Neural progenitor cell (in vitro differentiated cells): ENCODE data around the gene POLE4. TPM values are rescaled to one million over a fixed set of nuclear protein-coding genes. Genes with fewer than 3 reads are reported as not detected.

Experiments
- DNase-seq: peaks from one replicate; pipeline ENCODE4 v3.0.0-alpha.2; 2016; ENCODE audit warnings: low spot score
- H2AFZ ChIP-seq: fragments of 200-600 bp; sonication (generic); replicated peaks from 2 replicates; pipeline ENCODE4 v1.6.1; 2016; ENCODE audit warnings: antibody characterized with exemption
- H3F3A ChIP-seq: fragments of 200-600 bp; sonication (generic); 2 replicates; pipeline ENCODE4 v1.6.1; 2016; ENCODE audit warnings: antibody characterized with exemption, low read depth
- H3K27ac ChIP-seq: fragments of 200-600 bp; sonication (generic); 2 replicates; pipeline ENCODE4 v1.5.1; 2016; ENCODE audit warnings: mild to moderate bottlenecking
- H3K27me3 ChIP-seq: fragments of 200-600 bp; sonication (generic); 2 replicates; pipeline ENCODE4 v1.6.1; 2016; ENCODE audit warnings: mild to moderate bottlenecking, moderate library complexity
- H3K36me3 ChIP-seq: fragments of 200-600 bp; sonication (generic); 2 replicates; pipeline ENCODE4 v1.5.1; 2016
- H3K4me1 ChIP-seq: fragments of 200-600 bp; sonication (generic); 2 replicates; pipeline ENCODE4 v1.6.1; 2016; ENCODE audit warnings: mixed run types
- H3K4me2 ChIP-seq: fragments of 200-600 bp; sonication (generic); 2 replicates; pipeline ENCODE4 v1.6.1; 2016
- H3K4me3 ChIP-seq: fragments of 200-600 bp; sonication (generic); 2 replicates; pipeline ENCODE4 v1.5.1; 2016
- H3K79me2 ChIP-seq: fragments of 200-600 bp; sonication (generic); 2 replicates; pipeline ENCODE4 v1.6.1; 2016; ENCODE audit warnings: low read depth
- H3K9ac ChIP-seq: fragments of 200-600 bp; sonication (generic); 2 replicates; pipeline ENCODE4 v1.6.1; 2016
- H3K9me3 ChIP-seq: fragments of 200-600 bp; sonication (generic); 2 replicates; pipeline ENCODE4 v1.5.1; 2016; ENCODE audit warnings: low read depth
- H4K20me1 ChIP-seq: fragments of 200-600 bp; sonication (generic); 2 replicates; pipeline ENCODE4 v1.6.1; 2016; ENCODE audit warnings: low read depth
- H3K27ac Mint-ChIP-seq: 3 replicates; pipeline ENCODE4 v1.8.0; 2021; ENCODE audit warnings: mixed read lengths
- H3K27me3 Mint-ChIP-seq: 2 replicates; pipeline ENCODE4 v1.8.0; 2022; ENCODE audit warnings: low read depth, mild to moderate bottlenecking, inconsistent platforms, moderate library complexity, mixed read lengths; ENCODE audit not compliant: insufficient read depth
- H3K36me3 Mint-ChIP-seq: 3 replicates; pipeline ENCODE4 v1.8.0; 2021; ENCODE audit warnings: mixed read lengths
- H3K4me1 Mint-ChIP-seq: 3 replicates; pipeline ENCODE4 v1.8.0; 2021; ENCODE audit warnings: mixed read lengths
- H3K4me3 Mint-ChIP-seq: 3 replicates; pipeline ENCODE4 v1.8.0; 2021; ENCODE audit warnings: mild to moderate bottlenecking, moderate library complexity, mixed read lengths
- H3K9me3 Mint-ChIP-seq: 3 replicates; pipeline ENCODE4 v1.8.0; 2020; ENCODE audit warnings: mixed read lengths
- CTCF ChIP-seq: fragments of 200-600 bp; sonication (generic); IDR thresholded peaks from 2 replicates; pipeline ENCODE4 v1.5.1; 2017; ENCODE audit warnings: antibody characterized with exemption, mild to moderate bottlenecking
- EZH2 ChIP-seq: fragments of 200-600 bp; sonication (generic); IDR thresholded peaks from 2 replicates; pipeline ENCODE4 v1.6.1; 2017; ENCODE audit warnings: antibody characterized with exemption, mild to moderate bottlenecking, moderate library complexity
- EZH2phosphoT487 ChIP-seq: fragments of 200-600 bp; sonication (generic); IDR thresholded peaks from 2 replicates; pipeline ENCODE4 v1.6.1; 2017; ENCODE audit warnings: antibody characterized with exemption
- total RNA-seq: library from RNA; depleted of rRNA; stranded (reverse); fragments of >200 nt; gene quantifications from 2 replicates; pipeline ENCODE4 v1.2.3, GENCODE V29; 2015; ENCODE audit warnings: low replicate concordance

POLE4 gene
- total RNA-seq, 1 donor from 2014 or later, result 15.4 TPM

GRCh38 chr2:74948779-74949178 is 9.7 kb upstream of the POLE4 start:
- H3K36me3 Mint-ChIP-seq, result peaks cover 12% of the 10 kb centered on the region
- no peak for DNase-seq
- no peak overlapping the region for H3K27ac Mint-ChIP-seq
- Histone ChIP-seq H3K27me3 (no peaks in the 10 kb centered on the region), H3K4me1 (no peaks in the 10 kb centered on the region), H3K9ac (no peak overlapping the region), H2AFZ (no peak overlapping the region), H3K79me2 (no peaks in the 10 kb centered on the region), H3K27ac (no peak overlapping the region), H3F3A (no peaks in the 10 kb centered on the region), H3K9me3 (no peaks in the 10 kb centered on the region), H3K4me3 (no peak overlapping the region), H3K4me2 (no peak overlapping the region), H3K36me3 (no peaks in the 10 kb centered on the region), H4K20me1 (no peaks in the 10 kb centered on the region)
- H3K4me3 Mint-ChIP-seq, result no peak overlapping the region
- no peak for TF ChIP-seq CTCF
- TF ChIP-seq EZH2, result no peak
- TF ChIP-seq EZH2phosphoT487, result no peak
- H3K9me3 Mint-ChIP-seq, result peaks cover 38% of the 10 kb centered on the region
- peaks cover 2% of the 10 kb centered on the region for H3K4me1 Mint-ChIP-seq
- peaks cover 2% of the 10 kb centered on the region for H3K27me3 Mint-ChIP-seq

- Histone ChIP-seq H3K4me1 (no peaks in the 10 kb centered on the region), H4K20me1 (no peaks in the 10 kb centered on the region), H2AFZ (no peak overlapping the region), H3K27ac (no peak overlapping the region), H3K4me2 (no peak overlapping the region), H3K9ac (no peak overlapping the region), H3K27me3 (no peaks in the 10 kb centered on the region), H3K9me3 (no peaks in the 10 kb centered on the region), H3F3A (no peaks in the 10 kb centered on the region), H3K36me3 (no peaks in the 10 kb centered on the region), H3K79me2 (no peaks in the 10 kb centered on the region), H3K4me3 (no peak overlapping the region)
- H3K9me3 Mint-ChIP-seq, result peaks cover 43% of the 10 kb centered on the region
- peaks cover 2% of the 10 kb centered on the region for H3K27me3 Mint-ChIP-seq
- peaks cover 14% of the 10 kb centered on the region for H3K36me3 Mint-ChIP-seq
- TF ChIP-seq EZH2phosphoT487, result no peak
- TF ChIP-seq CTCF, result no peak
- TF ChIP-seq EZH2, result no peak
- H3K27ac Mint-ChIP-seq, result no peak overlapping the region
- DNase-seq, result no peak
- peaks cover 2% of the 10 kb centered on the region for H3K4me1 Mint-ChIP-seq
- H3K4me3 Mint-ChIP-seq, result no peak overlapping the region
Observed at GRCh38 chr2:74951211-74951754, 7.2 kb upstream of the POLE4 start.

- Histone ChIP-seq H3F3A (no peaks in the 10 kb centered on the region), H3K27me3 (peaks cover 3% of the 10 kb centered on the region), H3K4me1 (no peaks in the 10 kb centered on the region), H4K20me1 (no peaks in the 10 kb centered on the region), H3K4me3 (no peak overlapping the region), H3K36me3 (no peaks in the 10 kb centered on the region), H3K79me2 (no peaks in the 10 kb centered on the region), H3K9me3 (no peaks in the 10 kb centered on the region), H3K4me2 (no peak overlapping the region), H2AFZ (no peak overlapping the region), H3K27ac (no peak overlapping the region), H3K9ac (no peak overlapping the region)
- H3K4me3 Mint-ChIP-seq, result no peak overlapping the region
- no peaks in the 10 kb centered on the region for H3K4me1 Mint-ChIP-seq
- H3K36me3 Mint-ChIP-seq, result peaks cover 14% of the 10 kb centered on the region
- peaks cover 43% of the 10 kb centered on the region for H3K9me3 Mint-ChIP-seq
- no peak overlapping the region for H3K27ac Mint-ChIP-seq
- peaks cover 2% of the 10 kb centered on the region for H3K27me3 Mint-ChIP-seq
- TF ChIP-seq CTCF, result no peak
- TF ChIP-seq EZH2, result no peak
- no peak for TF ChIP-seq EZH2phosphoT487
- no peak for DNase-seq
Observed at GRCh38 chr2:74952575-74952974, 5.9 kb upstream of the POLE4 start.
